Astrocyte (in vitro differentiated cells and primary cell): Measurements from ENCODE around the gene ASB5. TPM values are rescaled to one million over a fixed set of nuclear protein-coding genes. Genes with fewer than 3 reads are reported as not detected.
A peak's percentile ranks its signal among the peaks of the same experiment; 100 is the strongest.

Source experiments
- DNase-seq: peaks from one replicate; pipeline ENCODE4 v3.0.0-alpha.2; 2010; ENCODE audit warnings: low read depth
- FAIRE-seq: peaks from 2 replicates; lab custom pipeline; 2011; peaks lifted over from hg19 to GRCh38; lab: Jason Lieb, UNC
- H2AFZ ChIP-seq: 2 replicates; pipeline ENCODE4 v1.6.0; 2012; ENCODE audit warnings: low read depth, low read length, inconsistent platforms
- H3K27ac ChIP-seq: 2 replicates; pipeline ENCODE4 v1.5.1; 2011; ENCODE audit warnings: low read depth, low read length, inconsistent platforms
- H3K27me3 ChIP-seq: 2 replicates; pipeline ENCODE4 v1.6.0; 2011; ENCODE audit warnings: low read length, inconsistent platforms; ENCODE audit not compliant: insufficient read depth
- H3K36me3 ChIP-seq: 2 replicates; pipeline ENCODE4 v1.5.1; 2011; ENCODE audit warnings: low read length, inconsistent platforms; ENCODE audit not compliant: insufficient read depth
- H3K4me1 ChIP-seq: 2 replicates; pipeline ENCODE4 v1.5.1; 2011; ENCODE audit warnings: low read length, inconsistent platforms; ENCODE audit not compliant: insufficient read depth
- H3K4me2 ChIP-seq: 2 replicates; pipeline ENCODE4 v1.6.0; 2012; ENCODE audit warnings: low read length, inconsistent platforms
- H3K4me3 ChIP-seq: 2 replicates; pipeline ENCODE4 v1.5.1; 2011; ENCODE audit warnings: low read depth, mild to moderate bottlenecking, low read length, inconsistent platforms; ENCODE audit not compliant: insufficient read depth
- H3K79me2 ChIP-seq: 2 replicates; pipeline ENCODE4 v1.6.0; 2012; ENCODE audit warnings: mild to moderate bottlenecking, low read length, inconsistent platforms; ENCODE audit not compliant: insufficient read depth
- H3K9ac ChIP-seq: 2 replicates; pipeline ENCODE4 v1.6.0; 2012; ENCODE audit warnings: mild to moderate bottlenecking, low read length, inconsistent platforms
- H3K9me3 ChIP-seq: 2 replicates; pipeline ENCODE4 v1.5.1; 2012; ENCODE audit warnings: low read depth, mild to moderate bottlenecking, low read length, inconsistent platforms; ENCODE audit not compliant: insufficient read depth
- H4K20me1 ChIP-seq: 2 replicates; pipeline ENCODE4 v1.6.0; 2012; ENCODE audit warnings: low read length, inconsistent platforms; ENCODE audit not compliant: insufficient read depth
- H3K27ac Mint-ChIP-seq: one replicate; pipeline ENCODE4 v1.8.0; 2021; ENCODE audit warnings: mild to moderate bottlenecking, mixed read lengths; ENCODE audit not compliant: unreplicated experiment
- H3K27me3 Mint-ChIP-seq: one replicate; pipeline ENCODE4 v1.8.0; 2021; ENCODE audit warnings: low read depth, mixed read lengths; ENCODE audit not compliant: unreplicated experiment
- H3K36me3 Mint-ChIP-seq: one replicate; pipeline ENCODE4 v1.8.0; 2021; ENCODE audit warnings: low read depth, mixed read lengths; ENCODE audit not compliant: unreplicated experiment
- H3K4me1 Mint-ChIP-seq: one replicate; pipeline ENCODE4 v1.8.0; 2021; ENCODE audit warnings: low read depth, mixed read lengths; ENCODE audit not compliant: unreplicated experiment
- H3K4me3 Mint-ChIP-seq: one replicate; pipeline ENCODE4 v1.8.0; 2021; ENCODE audit warnings: mild to moderate bottlenecking, moderate library complexity, mixed read lengths; ENCODE audit not compliant: unreplicated experiment
- H3K9me3 Mint-ChIP-seq: one replicate; pipeline ENCODE4 v1.8.0; 2021; ENCODE audit warnings: mild to moderate bottlenecking, mixed read lengths; ENCODE audit not compliant: unreplicated experiment
- EZH2 ChIP-seq: IDR thresholded peaks from 2 replicates; pipeline ENCODE4 v1.6.1; 2012; ENCODE audit warnings: mild to moderate bottlenecking, low read length, inconsistent platforms; ENCODE audit not compliant: insufficient read depth
- total RNA-seq: library from RNA; stranded (reverse); gene quantifications from 2 replicates; pipeline ENCODE4 v1.2.1, GENCODE V29; 2021
- TF ChIP-seq, protein P1 (sequence below): IDR thresholded peaks from 2 replicates; pipeline ENCODE4 v1.5.1; 2011; ENCODE audit warnings: low read depth, mild to moderate bottlenecking, inconsistent platforms, low read length, moderate library complexity; ENCODE audit not compliant: insufficient read depth

ASB5 gene
- total RNA-seq, 1 donor from 2014 or later = 0.43 TPM

DNA sequence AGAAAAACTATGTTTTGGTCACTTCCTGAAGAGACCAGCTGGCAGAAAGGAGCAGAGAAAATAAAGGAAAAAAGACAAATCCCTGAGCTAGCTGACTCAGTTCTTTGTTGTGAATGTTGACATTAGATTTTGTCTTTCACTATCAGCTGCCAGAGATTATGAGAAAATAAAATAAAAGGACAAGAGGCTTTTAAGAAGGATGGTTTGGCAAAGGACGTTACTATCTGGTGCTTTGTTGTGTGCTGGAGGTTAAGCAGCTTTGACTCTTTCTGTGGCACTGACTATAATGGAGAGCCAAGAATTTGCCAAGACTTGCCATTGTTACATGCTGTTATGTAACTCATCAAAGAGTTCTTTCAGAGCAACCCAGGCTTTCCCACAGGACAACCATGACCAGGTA lies 12.1 kb downstream of the ASB5 start:
- H3K36me3 Mint-ChIP-seq = no peaks in the 10 kb centered on the region
- H3K9me3 Mint-ChIP-seq = no peaks in the 10 kb centered on the region
- FAIRE-seq (no peak), DNase-seq (peak; percentile 26)
- Histone ChIP-seq H3K36me3 (no peaks in the 10 kb centered on the region), H3K79me2 (no peaks in the 10 kb centered on the region), H3K9me3 (no peaks in the 10 kb centered on the region), H2AFZ (peak overlapping the region; percentile 39), H3K9ac (no peak overlapping the region), H3K4me1 (peaks cover 11% of the 10 kb centered on the region), H3K27me3 (no peaks in the 10 kb centered on the region), H3K4me2 (peak overlapping the region; percentile 26), H3K4me3 (no peak overlapping the region), H4K20me1 (no peaks in the 10 kb centered on the region), H3K27ac (no peak overlapping the region)
- peaks cover 18% of the 10 kb centered on the region for H3K4me1 Mint-ChIP-seq
- no peaks in the 10 kb centered on the region for H3K27me3 Mint-ChIP-seq
- TF ChIP-seq EZH2 = no peak
- TF ChIP-seq, protein P1, sequence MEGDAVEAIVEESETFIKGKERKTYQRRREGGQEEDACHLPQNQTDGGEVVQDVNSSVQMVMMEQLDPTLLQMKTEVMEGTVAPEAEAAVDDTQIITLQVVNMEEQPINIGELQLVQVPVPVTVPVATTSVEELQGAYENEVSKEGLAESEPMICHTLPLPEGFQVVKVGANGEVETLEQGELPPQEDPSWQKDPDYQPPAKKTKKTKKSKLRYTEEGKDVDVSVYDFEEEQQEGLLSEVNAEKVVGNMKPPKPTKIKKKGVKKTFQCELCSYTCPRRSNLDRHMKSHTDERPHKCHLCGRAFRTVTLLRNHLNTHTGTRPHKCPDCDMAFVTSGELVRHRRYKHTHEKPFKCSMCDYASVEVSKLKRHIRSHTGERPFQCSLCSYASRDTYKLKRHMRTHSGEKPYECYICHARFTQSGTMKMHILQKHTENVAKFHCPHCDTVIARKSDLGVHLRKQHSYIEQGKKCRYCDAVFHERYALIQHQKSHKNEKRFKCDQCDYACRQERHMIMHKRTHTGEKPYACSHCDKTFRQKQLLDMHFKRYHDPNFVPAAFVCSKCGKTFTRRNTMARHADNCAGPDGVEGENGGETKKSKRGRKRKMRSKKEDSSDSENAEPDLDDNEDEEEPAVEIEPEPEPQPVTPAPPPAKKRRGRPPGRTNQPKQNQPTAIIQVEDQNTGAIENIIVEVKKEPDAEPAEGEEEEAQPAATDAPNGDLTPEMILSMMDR = no peak
- no peak overlapping the region for H3K4me3 Mint-ChIP-seq
- H3K27ac Mint-ChIP-seq = no peak overlapping the region

DNA sequence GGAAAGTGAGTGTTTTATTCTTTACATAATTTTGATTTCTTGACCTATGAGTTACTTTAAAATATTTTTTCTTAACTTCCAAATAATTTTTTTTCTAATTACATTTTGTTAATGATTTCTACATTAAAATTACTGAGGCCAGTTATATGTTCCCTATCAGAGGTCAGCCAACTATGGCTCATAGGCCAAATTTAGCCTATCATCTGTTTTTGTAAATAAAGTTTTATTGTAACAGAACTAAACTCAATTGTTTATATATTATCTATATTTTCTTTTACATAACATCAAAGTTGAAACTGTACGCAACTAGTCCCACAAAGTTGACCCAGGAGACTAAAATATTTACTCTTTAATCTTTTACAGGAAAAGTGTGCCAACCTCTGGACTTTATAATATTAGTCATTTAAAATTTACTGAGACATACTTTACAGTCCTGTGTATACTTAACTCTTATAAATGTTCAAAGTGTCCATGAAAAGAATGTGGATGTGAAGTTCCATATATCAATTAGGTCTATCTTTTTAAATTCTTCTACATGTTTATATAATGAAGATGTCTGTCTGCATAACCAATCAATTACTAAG lies 26.2 kb downstream of the ASB5 start:
- FAIRE-seq (no peak), DNase-seq (no peak)
- Mint-ChIP-seq H3K27ac (no peak overlapping the region), H3K27me3 (no peaks in the 10 kb centered on the region), H3K36me3 (no peaks in the 10 kb centered on the region), H3K4me3 (no peak overlapping the region), H3K9me3 (no peaks in the 10 kb centered on the region), H3K4me1 (peaks cover 8% of the 10 kb centered on the region)
- no peak overlapping the region for H3K9ac ChIP-seq
- no peaks in the 10 kb centered on the region for H3K9me3 ChIP-seq
- no peaks in the 10 kb centered on the region for H4K20me1 ChIP-seq
- TF ChIP-seq, protein P1 = no peak
- no peak for TF ChIP-seq EZH2
- H3K4me2 ChIP-seq = no peak overlapping the region
- H3K27me3 ChIP-seq = no peaks in the 10 kb centered on the region
- H3K4me3 ChIP-seq = no peak overlapping the region
- no peak overlapping the region for H2AFZ ChIP-seq
- H3K4me1 ChIP-seq = peaks cover under 1% of the 10 kb centered on the region
- no peaks in the 10 kb centered on the region for H3K79me2 ChIP-seq
- H3K36me3 ChIP-seq = no peaks in the 10 kb centered on the region
- H3K27ac ChIP-seq = no peak overlapping the region

DNA sequence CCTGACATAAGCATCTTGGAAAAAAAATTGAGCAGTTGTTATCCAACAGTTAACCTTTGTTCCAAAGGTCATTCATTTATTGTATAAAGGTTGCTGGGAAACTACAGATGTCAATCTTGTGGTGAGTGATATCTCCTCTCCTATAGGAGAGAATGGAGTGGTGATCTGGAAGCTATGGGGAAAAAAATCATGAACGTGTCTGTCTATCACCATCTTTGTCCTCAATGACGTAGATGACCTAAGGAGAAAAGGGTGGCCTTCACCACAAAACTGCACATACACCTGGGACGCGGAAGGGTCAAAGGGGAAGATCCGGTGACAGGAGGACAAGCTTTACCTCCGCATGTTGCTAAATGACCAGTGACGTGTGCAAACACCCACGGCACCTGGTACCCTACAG lies 27.3 kb downstream of the ASB5 start:
- Mint-ChIP-seq H3K27me3 (no peaks in the 10 kb centered on the region), H3K4me3 (no peak overlapping the region), H3K27ac (no peak overlapping the region), H3K36me3 (no peaks in the 10 kb centered on the region), H3K4me1 (peaks cover 13% of the 10 kb centered on the region), H3K9me3 (no peaks in the 10 kb centered on the region)
- Histone ChIP-seq H4K20me1 (no peaks in the 10 kb centered on the region), H3K4me1 (peaks cover 10% of the 10 kb centered on the region), H3K9ac (no peak overlapping the region), H3K27ac (no peak overlapping the region), H3K79me2 (no peaks in the 10 kb centered on the region), H3K4me3 (no peak overlapping the region), H3K9me3 (no peaks in the 10 kb centered on the region), H3K4me2 (no peak overlapping the region), H3K36me3 (no peaks in the 10 kb centered on the region), H3K27me3 (no peaks in the 10 kb centered on the region), H2AFZ (no peak overlapping the region)
- TF ChIP-seq EZH2 = no peak
- TF ChIP-seq, protein P1 = no peak
- no peak for DNase-seq
- FAIRE-seq = no peak
